Right atrium auricular region (tissue), 2 donors: ENCODE results near the gene PRDM16. TPM values are rescaled to one million over a fixed set of nuclear protein-coding genes. Genes with fewer than 3 reads are reported as not detected.

Experiments
- DNase-seq: peaks from one replicate; pipeline ENCODE4 v3.0.0-alpha.2; 2019; ENCODE audit warnings: low spot score
- H3K27ac ChIP-seq, 2 donors: fragments of 200-600 bp; sonication (generic); 1 replicate in 1 of 2; 2 replicates in 1 of 2; pipeline ENCODE4 v1.5.1; 2016 to 2019
- H3K27me3 ChIP-seq, 2 donors: fragments of 200-600 bp; sonication (generic); one replicate each; pipeline versions ENCODE4 v1.5.1 to v1.6.0; 2017 to 2019
- H3K36me3 ChIP-seq: fragments of 200-600 bp; sonication (generic); one replicate; pipeline ENCODE4 v1.5.1; 2016
- H3K4me1 ChIP-seq, 2 donors: fragments of 200-600 bp; sonication (generic); one replicate each; pipeline versions ENCODE4 v1.5.1 to v1.6.0; 2017 to 2019
- H3K4me3 ChIP-seq, 2 donors: fragments of 200-600 bp; sonication (generic); 1 replicate in 1 of 2; 2 replicates in 1 of 2; pipeline ENCODE4 v1.5.1; 2017 to 2019; ENCODE audit warnings: mild to moderate bottlenecking in 1 of 2, moderate library complexity in 1 of 2
- H3K9me3 ChIP-seq, 2 donors: fragments of 200-600 bp; sonication (generic); one replicate each; pipeline ENCODE4 v1.5.1; 2019
- CTCF ChIP-seq, 2 donors: fragments of 200-600 bp; sonication (generic); IDR thresholded peaks; one replicate each; pipeline ENCODE4 v1.5.1; 2019; ENCODE audit warnings: antibody characterized with exemption in 2 of 2
- total RNA-seq, 2 donors: library from RNA; depleted of rRNA; stranded (reverse); fragments of >200 nt; gene quantifications; one replicate each; pipeline ENCODE4 v1.1.0, GENCODE V29; 2016

The PRDM16 gene
- total RNA-seq, 2 donors from 2014 or later = 0.22 to 3.3 TPM

DNA sequence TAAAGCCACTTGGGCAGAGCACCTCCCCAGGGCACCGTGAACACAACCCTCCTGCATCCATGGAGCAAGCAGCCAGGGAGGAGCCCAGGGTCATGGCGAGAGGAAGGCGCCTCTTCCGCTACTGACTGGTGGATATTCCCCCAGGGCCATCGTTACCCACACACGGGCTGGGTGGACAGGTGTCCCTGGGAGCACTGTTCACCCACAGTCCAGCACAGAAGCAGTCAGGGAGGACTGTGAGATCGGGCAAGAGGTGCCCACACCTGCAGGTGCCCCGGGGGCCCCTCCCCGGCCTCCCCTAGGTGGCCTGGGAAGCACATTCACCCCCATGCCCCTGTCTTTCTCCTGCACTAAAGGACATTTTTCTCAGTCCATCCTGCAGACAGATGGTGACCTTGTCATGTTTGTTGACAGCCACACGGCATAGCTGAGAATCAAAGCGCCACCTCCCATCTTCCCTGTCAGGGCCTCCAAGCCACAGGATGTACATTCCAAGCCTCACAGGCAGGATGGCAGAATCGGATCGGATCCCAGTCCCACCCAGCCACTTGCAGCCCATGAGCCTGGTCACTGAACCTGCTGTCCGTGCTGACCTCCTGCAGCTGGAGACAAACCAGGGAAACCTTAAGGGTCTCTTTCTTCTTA is 160.2 kb downstream of the PRDM16 start:
- H3K27ac ChIP-seq = no peak overlapping the region
- no peak for DNase-seq
- no peak overlapping the region for H3K4me3 ChIP-seq
- H3K9me3 ChIP-seq = no peaks in the 10 kb centered on the region
- no peaks in the 10 kb centered on the region for H3K36me3 ChIP-seq
- no peaks in the 10 kb centered on the region for H3K27me3 ChIP-seq
- no peak for TF ChIP-seq CTCF (IDR thresholded peaks at IDR 0.05)
- H3K4me1 ChIP-seq = no peaks in the 10 kb centered on the region

GRCh38 chr1:3230553-3230952 is 161.6 kb downstream of the PRDM16 start:
- no peak for TF ChIP-seq CTCF (IDR thresholded peaks at IDR 0.05)
- no peak overlapping the region for H3K4me3 ChIP-seq
- H3K27me3 ChIP-seq = no peaks in the 10 kb centered on the region
- DNase-seq = no peak
- no peaks in the 10 kb centered on the region for H3K4me1 ChIP-seq
- no peak overlapping the region for H3K27ac ChIP-seq
- no peaks in the 10 kb centered on the region for H3K9me3 ChIP-seq
- H3K36me3 ChIP-seq = no peaks in the 10 kb centered on the region

GRCh38 chr1:3231245-3231644 is 162.2 kb downstream of the PRDM16 start:
- no peaks in the 10 kb centered on the region for H3K9me3 ChIP-seq
- H3K4me3 ChIP-seq = no peak overlapping the region
- H3K36me3 ChIP-seq = no peaks in the 10 kb centered on the region
- H3K27ac ChIP-seq = no peak overlapping the region
- DNase-seq = no peak
- H3K27me3 ChIP-seq = no peaks in the 10 kb centered on the region
- H3K4me1 ChIP-seq = no peaks in the 10 kb centered on the region
- TF ChIP-seq CTCF (IDR thresholded peaks at IDR 0.05) = no peak

GRCh38 chr1:3231826-3232225 is 162.8 kb downstream of the PRDM16 start:
- Histone ChIP-seq H3K36me3 (no peaks in the 10 kb centered on the region), H3K27me3 (no peaks in the 10 kb centered on the region), H3K4me3 (no peak overlapping the region), H3K9me3 (no peaks in the 10 kb centered on the region), H3K27ac (no peak overlapping the region), H3K4me1 (no peaks in the 10 kb centered on the region)
- DNase-seq = no peak
- TF ChIP-seq CTCF (IDR thresholded peaks at IDR 0.05) = no peak

DNA sequence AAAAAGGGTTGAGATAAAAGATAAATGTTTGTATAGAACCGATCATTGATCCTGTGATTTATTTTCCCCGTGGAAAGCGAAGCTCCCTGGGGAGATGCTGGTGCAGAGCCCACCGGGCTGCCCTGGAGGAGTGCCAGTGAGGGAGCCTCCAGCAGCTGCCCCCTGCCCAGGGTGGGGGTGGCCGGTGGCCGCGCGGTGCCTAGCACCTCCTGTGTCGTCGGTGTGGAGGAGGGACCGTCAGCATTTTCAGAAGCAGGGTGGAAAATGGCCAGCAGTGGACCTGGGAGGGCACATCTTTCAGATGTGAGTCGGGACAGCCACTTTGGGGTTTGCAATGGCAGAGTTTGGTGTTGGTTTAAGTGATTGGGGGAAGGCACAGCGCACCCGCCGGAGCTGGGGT is 164.0 kb downstream of the PRDM16 start:
- Histone ChIP-seq H3K36me3 (no peaks in the 10 kb centered on the region), H3K4me3 (no peak overlapping the region), H3K27ac (no peak overlapping the region), H3K4me1 (no peaks in the 10 kb centered on the region), H3K9me3 (no peaks in the 10 kb centered on the region), H3K27me3 (no peaks in the 10 kb centered on the region)
- no peak for DNase-seq
- no peak for TF ChIP-seq CTCF (IDR thresholded peaks at IDR 0.05)

- Histone ChIP-seq H3K4me3 (no peak overlapping the region), H3K36me3 (no peaks in the 10 kb centered on the region), H3K27ac (no peak overlapping the region), H3K27me3 (no peaks in the 10 kb centered on the region), H3K9me3 (peaks cover 0 to 3% of the 10 kb centered on the region in 2 donors), H3K4me1 (no peaks in the 10 kb centered on the region)
- no peak for DNase-seq
- TF ChIP-seq CTCF (IDR thresholded peaks at IDR 0.05) = no peak
These were observed 164.5 kb downstream of the PRDM16 start for GRCh38 chr1:3233551-3233950.
